Neural progenitor cell (in vitro differentiated cells): Measurements from ENCODE around the gene H2BK1. TPM values are rescaled to one million over a fixed set of nuclear protein-coding genes. Genes with fewer than 3 reads are reported as not detected.

ENCODE experiments used
- DNase-seq: peaks from one replicate; pipeline ENCODE4 v3.0.0-alpha.2; 2016; ENCODE audit warnings: low spot score
- H2AFZ ChIP-seq: fragments of 200-600 bp; sonication (generic); replicated peaks from 2 replicates; pipeline ENCODE4 v1.6.1; 2016; ENCODE audit warnings: antibody characterized with exemption
- H3F3A ChIP-seq: fragments of 200-600 bp; sonication (generic); 2 replicates; pipeline ENCODE4 v1.6.1; 2016; ENCODE audit warnings: antibody characterized with exemption, low read depth
- H3K27ac ChIP-seq: fragments of 200-600 bp; sonication (generic); 2 replicates; pipeline ENCODE4 v1.5.1; 2016; ENCODE audit warnings: mild to moderate bottlenecking
- H3K27me3 ChIP-seq: fragments of 200-600 bp; sonication (generic); 2 replicates; pipeline ENCODE4 v1.6.1; 2016; ENCODE audit warnings: mild to moderate bottlenecking, moderate library complexity
- H3K36me3 ChIP-seq: fragments of 200-600 bp; sonication (generic); 2 replicates; pipeline ENCODE4 v1.5.1; 2016
- H3K4me1 ChIP-seq: fragments of 200-600 bp; sonication (generic); 2 replicates; pipeline ENCODE4 v1.6.1; 2016; ENCODE audit warnings: mixed run types
- H3K4me2 ChIP-seq: fragments of 200-600 bp; sonication (generic); 2 replicates; pipeline ENCODE4 v1.6.1; 2016
- H3K4me3 ChIP-seq: fragments of 200-600 bp; sonication (generic); 2 replicates; pipeline ENCODE4 v1.5.1; 2016
- H3K79me2 ChIP-seq: fragments of 200-600 bp; sonication (generic); 2 replicates; pipeline ENCODE4 v1.6.1; 2016; ENCODE audit warnings: low read depth
- H3K9ac ChIP-seq: fragments of 200-600 bp; sonication (generic); 2 replicates; pipeline ENCODE4 v1.6.1; 2016
- H3K9me3 ChIP-seq: fragments of 200-600 bp; sonication (generic); 2 replicates; pipeline ENCODE4 v1.5.1; 2016; ENCODE audit warnings: low read depth
- H4K20me1 ChIP-seq: fragments of 200-600 bp; sonication (generic); 2 replicates; pipeline ENCODE4 v1.6.1; 2016; ENCODE audit warnings: low read depth
- H3K27ac Mint-ChIP-seq: 3 replicates; pipeline ENCODE4 v1.8.0; 2021; ENCODE audit warnings: mixed read lengths
- H3K27me3 Mint-ChIP-seq: 2 replicates; pipeline ENCODE4 v1.8.0; 2022; ENCODE audit warnings: low read depth, mild to moderate bottlenecking, inconsistent platforms, moderate library complexity, mixed read lengths; ENCODE audit not compliant: insufficient read depth
- H3K36me3 Mint-ChIP-seq: 3 replicates; pipeline ENCODE4 v1.8.0; 2021; ENCODE audit warnings: mixed read lengths
- H3K4me1 Mint-ChIP-seq: 3 replicates; pipeline ENCODE4 v1.8.0; 2021; ENCODE audit warnings: mixed read lengths
- H3K4me3 Mint-ChIP-seq: 3 replicates; pipeline ENCODE4 v1.8.0; 2021; ENCODE audit warnings: mild to moderate bottlenecking, moderate library complexity, mixed read lengths
- H3K9me3 Mint-ChIP-seq: 3 replicates; pipeline ENCODE4 v1.8.0; 2020; ENCODE audit warnings: mixed read lengths
- EZH2 ChIP-seq: fragments of 200-600 bp; sonication (generic); IDR thresholded peaks from 2 replicates; pipeline ENCODE4 v1.6.1; 2017; ENCODE audit warnings: antibody characterized with exemption, mild to moderate bottlenecking, moderate library complexity
- EZH2phosphoT487 ChIP-seq: fragments of 200-600 bp; sonication (generic); IDR thresholded peaks from 2 replicates; pipeline ENCODE4 v1.6.1; 2017; ENCODE audit warnings: antibody characterized with exemption
- total RNA-seq: library from RNA; depleted of rRNA; stranded (reverse); fragments of >200 nt; gene quantifications from 2 replicates; pipeline ENCODE4 v1.2.3, GENCODE V29; 2015; ENCODE audit warnings: low replicate concordance
- TF ChIP-seq, protein P1 (sequence below): fragments of 200-600 bp; sonication (generic); IDR thresholded peaks from 2 replicates; pipeline ENCODE4 v1.5.1; 2017; ENCODE audit warnings: antibody characterized with exemption, mild to moderate bottlenecking

H2BK1 gene
- total RNA-seq, 1 donor from 2014 or later, result not detected

DNA sequence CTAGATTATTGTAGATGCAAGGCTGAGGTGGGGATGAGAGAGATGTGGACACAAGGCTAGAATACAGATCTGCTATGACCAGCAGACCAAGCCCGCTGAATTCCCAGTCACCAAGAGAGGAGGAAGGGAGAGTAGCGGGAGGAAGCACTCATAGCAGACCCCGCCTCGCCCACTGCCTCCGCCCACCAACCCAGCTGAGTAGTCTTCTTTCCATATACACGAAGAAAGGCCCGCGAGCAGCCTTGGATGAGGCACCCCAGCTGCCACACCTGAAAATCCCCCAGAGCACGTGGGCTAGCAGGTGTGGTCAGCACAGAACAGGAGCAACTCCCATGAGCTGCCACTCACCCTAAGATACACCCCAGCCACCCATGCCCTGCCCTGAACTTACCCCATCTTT is 7.9 kb upstream of the H2BK1 start:
- H3K9ac ChIP-seq, result no peak overlapping the region
- TF ChIP-seq, protein P1, sequence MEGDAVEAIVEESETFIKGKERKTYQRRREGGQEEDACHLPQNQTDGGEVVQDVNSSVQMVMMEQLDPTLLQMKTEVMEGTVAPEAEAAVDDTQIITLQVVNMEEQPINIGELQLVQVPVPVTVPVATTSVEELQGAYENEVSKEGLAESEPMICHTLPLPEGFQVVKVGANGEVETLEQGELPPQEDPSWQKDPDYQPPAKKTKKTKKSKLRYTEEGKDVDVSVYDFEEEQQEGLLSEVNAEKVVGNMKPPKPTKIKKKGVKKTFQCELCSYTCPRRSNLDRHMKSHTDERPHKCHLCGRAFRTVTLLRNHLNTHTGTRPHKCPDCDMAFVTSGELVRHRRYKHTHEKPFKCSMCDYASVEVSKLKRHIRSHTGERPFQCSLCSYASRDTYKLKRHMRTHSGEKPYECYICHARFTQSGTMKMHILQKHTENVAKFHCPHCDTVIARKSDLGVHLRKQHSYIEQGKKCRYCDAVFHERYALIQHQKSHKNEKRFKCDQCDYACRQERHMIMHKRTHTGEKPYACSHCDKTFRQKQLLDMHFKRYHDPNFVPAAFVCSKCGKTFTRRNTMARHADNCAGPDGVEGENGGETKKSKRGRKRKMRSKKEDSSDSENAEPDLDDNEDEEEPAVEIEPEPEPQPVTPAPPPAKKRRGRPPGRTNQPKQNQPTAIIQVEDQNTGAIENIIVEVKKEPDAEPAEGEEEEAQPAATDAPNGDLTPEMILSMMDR, result no peak
- TF ChIP-seq EZH2phosphoT487 (no peak), EZH2 (no peak)
- no peaks in the 10 kb centered on the region for H3K27me3 ChIP-seq
- no peak overlapping the region for H3K4me3 ChIP-seq
- H3K79me2 ChIP-seq, result no peaks in the 10 kb centered on the region
- H3K27ac ChIP-seq, result no peak overlapping the region
- Mint-ChIP-seq H3K36me3 (peaks cover 25% of the 10 kb centered on the region), H3K27me3 (peaks cover 3% of the 10 kb centered on the region), H3K27ac (no peak overlapping the region), H3K4me3 (no peak overlapping the region), H3K4me1 (peaks cover 2% of the 10 kb centered on the region), H3K9me3 (no peaks in the 10 kb centered on the region)
- no peak overlapping the region for H3K4me2 ChIP-seq
- no peaks in the 10 kb centered on the region for H3K4me1 ChIP-seq
- H3F3A ChIP-seq, result no peaks in the 10 kb centered on the region
- H2AFZ ChIP-seq, result no peak overlapping the region
- no peaks in the 10 kb centered on the region for H3K9me3 ChIP-seq
- H4K20me1 ChIP-seq, result no peaks in the 10 kb centered on the region
- DNase-seq, result no peak
- H3K36me3 ChIP-seq, result no peaks in the 10 kb centered on the region

DNA sequence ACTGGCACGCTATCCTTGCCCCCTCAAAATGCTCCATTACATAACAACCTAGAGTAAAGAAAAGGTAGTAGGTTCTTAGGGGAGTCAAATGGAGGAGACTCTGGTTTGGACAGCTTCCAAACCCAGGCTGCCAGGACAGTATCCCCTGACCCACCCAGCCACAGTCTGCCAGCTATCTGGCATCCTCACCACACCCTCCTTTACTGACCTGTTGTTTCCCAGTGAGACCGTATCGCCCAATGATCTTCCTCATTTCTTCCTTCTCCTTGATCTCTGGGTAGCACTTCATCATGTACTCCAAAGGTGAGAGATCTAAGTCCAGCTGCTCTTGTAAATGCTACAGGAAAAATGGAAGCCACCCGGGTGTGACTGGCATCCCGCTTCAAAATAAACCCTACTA is 5.1 kb upstream of the H2BK1 start:
- no peaks in the 10 kb centered on the region for H3K27me3 ChIP-seq
- Mint-ChIP-seq H3K4me1 (peaks cover 2% of the 10 kb centered on the region), H3K27me3 (peaks cover 3% of the 10 kb centered on the region), H3K27ac (no peak overlapping the region), H3K4me3 (no peak overlapping the region), H3K36me3 (peaks cover 26% of the 10 kb centered on the region), H3K9me3 (no peaks in the 10 kb centered on the region)
- no peak overlapping the region for H2AFZ ChIP-seq
- H3K9ac ChIP-seq, result no peak overlapping the region
- TF ChIP-seq, protein P1, result no peak
- TF ChIP-seq EZH2phosphoT487 (no peak), EZH2 (no peak)
- H3K9me3 ChIP-seq, result no peaks in the 10 kb centered on the region
- DNase-seq, result no peak
- peaks cover 8% of the 10 kb centered on the region for H3K4me1 ChIP-seq
- H3K36me3 ChIP-seq, result no peaks in the 10 kb centered on the region
- H3F3A ChIP-seq, result peaks cover 15% of the 10 kb centered on the region
- H3K27ac ChIP-seq, result no peak overlapping the region
- no peaks in the 10 kb centered on the region for H3K79me2 ChIP-seq
- H3K4me3 ChIP-seq, result no peak overlapping the region
- H4K20me1 ChIP-seq, result peaks cover 7% of the 10 kb centered on the region
- no peak overlapping the region for H3K4me2 ChIP-seq

- TF ChIP-seq EZH2phosphoT487 (no peak), EZH2 (no peak)
- TF ChIP-seq, protein P1, result no peak
- Histone ChIP-seq H3K4me1 (peaks cover 18% of the 10 kb centered on the region), H3K79me2 (no peaks in the 10 kb centered on the region), H3K4me3 (no peak overlapping the region), H2AFZ (no peak overlapping the region), H3K27me3 (no peaks in the 10 kb centered on the region), H3K27ac (no peak overlapping the region), H3K9ac (no peak overlapping the region), H3K36me3 (no peaks in the 10 kb centered on the region), H3K9me3 (no peaks in the 10 kb centered on the region), H4K20me1 (peaks cover 7% of the 10 kb centered on the region), H3F3A (peaks cover 16% of the 10 kb centered on the region), H3K4me2 (no peak overlapping the region)
- H3K27me3 Mint-ChIP-seq, result peaks cover 3% of the 10 kb centered on the region
- no peaks in the 10 kb centered on the region for H3K9me3 Mint-ChIP-seq
- peaks cover 22% of the 10 kb centered on the region for H3K36me3 Mint-ChIP-seq
- no peak overlapping the region for H3K4me3 Mint-ChIP-seq
- H3K4me1 Mint-ChIP-seq, result peaks cover 2% of the 10 kb centered on the region
- H3K27ac Mint-ChIP-seq, result no peak overlapping the region
- no peak for DNase-seq
Observed at GRCh38 chr7:151213826-151214225, 3.5 kb upstream of the H2BK1 start.
